ENCODE data around the gene ERCC2.

GRCh38 chr19:45352471-45352870 lies 17.9 kb downstream of the ERCC2 start:
- TF ChIP-seq CTCF (IDR thresholded peaks at IDR 0.05) (no peak), TP53 (CRISPR knock-in tag; IDR thresholded peaks at IDR 0.05) (no peak)
